Mammary epithelial cell (primary cell): Measurements from ENCODE around the gene GALNT13.

ENCODE experiments used
- EZH2 ChIP-seq: IDR thresholded peaks from 2 replicates; pipeline ENCODE4 v1.6.1; 2012; ENCODE audit warnings: low read length, inconsistent platforms, borderline replicate concordance
- TF ChIP-seq, protein P1 (sequence below), 2 donors: IDR thresholded peaks in 1 of 2; conservative IDR thresholded peaks in 1 of 2; 2 replicates each; pipeline ENCODE4 v1.5.1; 2011 to 2012; ENCODE audit warnings: inconsistent platforms in 2 of 2, low read length in 2 of 2, mild to moderate bottlenecking in 2 of 2, control low read depth in 1 of 2, low read depth in 1 of 2; ENCODE audit not compliant: insufficient read depth in 1 of 2; ENCODE audit errors: extremely low read depth in 1 of 2

DNA sequence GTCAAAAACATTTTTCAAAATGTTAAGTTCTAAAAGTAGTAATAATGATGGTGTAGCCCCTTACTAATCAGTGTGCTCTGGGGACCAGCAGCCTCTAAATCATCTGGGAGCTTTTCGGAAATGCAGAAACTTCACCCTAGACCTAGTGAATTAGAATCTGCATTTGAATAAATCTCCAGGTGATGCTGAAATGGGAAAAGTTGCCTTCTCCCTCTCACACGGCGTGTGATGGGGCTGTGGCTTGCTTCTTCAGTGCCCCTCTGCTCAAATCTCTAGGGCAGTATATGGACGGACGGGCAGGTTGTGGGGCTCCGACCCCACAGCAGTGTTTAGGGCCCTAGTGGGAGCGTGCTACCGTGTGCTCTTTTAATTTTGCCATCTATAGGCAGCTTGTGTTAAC is 368.6 kb downstream of the GALNT13 start:
- TF ChIP-seq, protein P1, sequence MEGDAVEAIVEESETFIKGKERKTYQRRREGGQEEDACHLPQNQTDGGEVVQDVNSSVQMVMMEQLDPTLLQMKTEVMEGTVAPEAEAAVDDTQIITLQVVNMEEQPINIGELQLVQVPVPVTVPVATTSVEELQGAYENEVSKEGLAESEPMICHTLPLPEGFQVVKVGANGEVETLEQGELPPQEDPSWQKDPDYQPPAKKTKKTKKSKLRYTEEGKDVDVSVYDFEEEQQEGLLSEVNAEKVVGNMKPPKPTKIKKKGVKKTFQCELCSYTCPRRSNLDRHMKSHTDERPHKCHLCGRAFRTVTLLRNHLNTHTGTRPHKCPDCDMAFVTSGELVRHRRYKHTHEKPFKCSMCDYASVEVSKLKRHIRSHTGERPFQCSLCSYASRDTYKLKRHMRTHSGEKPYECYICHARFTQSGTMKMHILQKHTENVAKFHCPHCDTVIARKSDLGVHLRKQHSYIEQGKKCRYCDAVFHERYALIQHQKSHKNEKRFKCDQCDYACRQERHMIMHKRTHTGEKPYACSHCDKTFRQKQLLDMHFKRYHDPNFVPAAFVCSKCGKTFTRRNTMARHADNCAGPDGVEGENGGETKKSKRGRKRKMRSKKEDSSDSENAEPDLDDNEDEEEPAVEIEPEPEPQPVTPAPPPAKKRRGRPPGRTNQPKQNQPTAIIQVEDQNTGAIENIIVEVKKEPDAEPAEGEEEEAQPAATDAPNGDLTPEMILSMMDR (conservative IDR thresholded peaks at IDR 0.05 in 1 of 2, IDR thresholded peaks at IDR 0.05 in 1 of 2; ENCODE audit: extremely low read depth in 1 of 2, insufficient read depth in 1 of 2, low read depth in 1 of 2, low read length in 2 of 2), result no peak
- TF ChIP-seq EZH2, result no peak
